ENCODE data around the gene MLST8. TPM values are rescaled to one million over a fixed set of nuclear protein-coding genes. Genes with fewer than 3 reads are reported as not detected.

MLST8 gene
- total and polyA plus RNA-seq, 2 of the 8 experiments (the other 6 are each of a cell fraction or from before 2014, with no cell fraction given) = 67.6 to 321 TPM

DNA sequence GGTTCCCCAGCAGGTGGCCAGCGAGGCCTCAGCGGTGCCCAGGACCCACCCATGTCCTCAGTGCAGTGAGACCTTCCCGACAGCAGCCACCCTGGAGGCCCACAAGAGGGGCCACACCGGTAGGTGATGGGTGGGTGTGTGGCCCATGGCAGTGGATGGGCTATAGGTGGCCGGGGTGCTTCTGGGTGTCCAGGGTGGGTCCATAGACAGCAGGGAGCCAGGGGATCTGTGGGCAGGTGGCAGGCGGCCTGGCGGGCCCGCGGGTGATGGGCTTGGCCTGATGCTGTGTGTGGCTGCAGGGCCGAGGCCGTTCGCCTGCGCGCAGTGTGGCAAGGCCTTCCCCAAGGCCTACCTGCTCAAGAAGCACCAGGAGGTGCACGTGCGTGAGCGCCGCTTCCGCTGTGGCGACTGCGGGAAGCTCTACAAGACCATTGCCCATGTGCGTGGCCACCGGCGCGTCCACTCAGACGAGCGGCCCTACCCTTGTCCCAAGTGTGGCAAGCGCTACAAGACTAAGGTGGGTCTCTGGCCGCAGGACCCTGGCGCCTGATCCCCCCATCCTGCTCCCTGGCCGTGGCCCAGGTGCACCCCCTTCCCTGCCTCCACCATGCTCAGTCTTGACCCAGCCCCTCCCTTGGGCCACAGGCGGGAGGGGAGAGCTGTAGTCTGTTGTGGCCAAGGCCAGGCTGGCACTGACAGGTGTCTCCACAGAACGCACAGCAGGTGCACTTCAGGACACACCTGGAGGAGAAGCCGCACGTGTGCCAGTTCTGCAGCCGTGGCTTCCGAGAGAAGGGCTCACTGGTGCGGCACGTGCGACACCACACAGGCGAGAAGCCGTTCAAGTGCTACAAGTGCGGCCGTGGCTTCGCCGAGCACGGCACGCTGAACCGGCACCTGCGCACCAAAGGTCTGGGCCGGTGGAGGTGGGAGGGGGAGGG is 28.9 kb downstream of the MLST8 start (continued):
- TF ChIP-seq SRF (IDR thresholded peaks at IDR 0.05; ENCODE audit: low read depth, low read length) (no peak), EGR1 (IDR thresholded peaks at IDR 0.05; ENCODE audit: borderline replicate concordance, low read depth, low read length) (no peak), HDAC6 (IDR thresholded peaks at IDR 0.05; ENCODE audit: low read depth, low read length) (no peak), POU5F1 (IDR thresholded peaks at IDR 0.05; ENCODE audit: low read depth, low read length) (no peak), MAFK (IDR thresholded peaks at IDR 0.05; ENCODE audit: low read depth, low read length) (no peak), TAF7 (optimal IDR thresholded peaks at IDR 0.05; ENCODE audit: borderline replicate concordance, low read depth, low read length) (no peak), SAP30 (IDR thresholded peaks at IDR 0.05; ENCODE audit: insufficient read depth, insufficient replicate concordance, low read length) (no peak), ZNF274 (IDR thresholded peaks at IDR 0.05; ENCODE audit: borderline replicate concordance, extremely low read depth, low read length) (no peak)
- TF ChIP-seq, protein P1, sequence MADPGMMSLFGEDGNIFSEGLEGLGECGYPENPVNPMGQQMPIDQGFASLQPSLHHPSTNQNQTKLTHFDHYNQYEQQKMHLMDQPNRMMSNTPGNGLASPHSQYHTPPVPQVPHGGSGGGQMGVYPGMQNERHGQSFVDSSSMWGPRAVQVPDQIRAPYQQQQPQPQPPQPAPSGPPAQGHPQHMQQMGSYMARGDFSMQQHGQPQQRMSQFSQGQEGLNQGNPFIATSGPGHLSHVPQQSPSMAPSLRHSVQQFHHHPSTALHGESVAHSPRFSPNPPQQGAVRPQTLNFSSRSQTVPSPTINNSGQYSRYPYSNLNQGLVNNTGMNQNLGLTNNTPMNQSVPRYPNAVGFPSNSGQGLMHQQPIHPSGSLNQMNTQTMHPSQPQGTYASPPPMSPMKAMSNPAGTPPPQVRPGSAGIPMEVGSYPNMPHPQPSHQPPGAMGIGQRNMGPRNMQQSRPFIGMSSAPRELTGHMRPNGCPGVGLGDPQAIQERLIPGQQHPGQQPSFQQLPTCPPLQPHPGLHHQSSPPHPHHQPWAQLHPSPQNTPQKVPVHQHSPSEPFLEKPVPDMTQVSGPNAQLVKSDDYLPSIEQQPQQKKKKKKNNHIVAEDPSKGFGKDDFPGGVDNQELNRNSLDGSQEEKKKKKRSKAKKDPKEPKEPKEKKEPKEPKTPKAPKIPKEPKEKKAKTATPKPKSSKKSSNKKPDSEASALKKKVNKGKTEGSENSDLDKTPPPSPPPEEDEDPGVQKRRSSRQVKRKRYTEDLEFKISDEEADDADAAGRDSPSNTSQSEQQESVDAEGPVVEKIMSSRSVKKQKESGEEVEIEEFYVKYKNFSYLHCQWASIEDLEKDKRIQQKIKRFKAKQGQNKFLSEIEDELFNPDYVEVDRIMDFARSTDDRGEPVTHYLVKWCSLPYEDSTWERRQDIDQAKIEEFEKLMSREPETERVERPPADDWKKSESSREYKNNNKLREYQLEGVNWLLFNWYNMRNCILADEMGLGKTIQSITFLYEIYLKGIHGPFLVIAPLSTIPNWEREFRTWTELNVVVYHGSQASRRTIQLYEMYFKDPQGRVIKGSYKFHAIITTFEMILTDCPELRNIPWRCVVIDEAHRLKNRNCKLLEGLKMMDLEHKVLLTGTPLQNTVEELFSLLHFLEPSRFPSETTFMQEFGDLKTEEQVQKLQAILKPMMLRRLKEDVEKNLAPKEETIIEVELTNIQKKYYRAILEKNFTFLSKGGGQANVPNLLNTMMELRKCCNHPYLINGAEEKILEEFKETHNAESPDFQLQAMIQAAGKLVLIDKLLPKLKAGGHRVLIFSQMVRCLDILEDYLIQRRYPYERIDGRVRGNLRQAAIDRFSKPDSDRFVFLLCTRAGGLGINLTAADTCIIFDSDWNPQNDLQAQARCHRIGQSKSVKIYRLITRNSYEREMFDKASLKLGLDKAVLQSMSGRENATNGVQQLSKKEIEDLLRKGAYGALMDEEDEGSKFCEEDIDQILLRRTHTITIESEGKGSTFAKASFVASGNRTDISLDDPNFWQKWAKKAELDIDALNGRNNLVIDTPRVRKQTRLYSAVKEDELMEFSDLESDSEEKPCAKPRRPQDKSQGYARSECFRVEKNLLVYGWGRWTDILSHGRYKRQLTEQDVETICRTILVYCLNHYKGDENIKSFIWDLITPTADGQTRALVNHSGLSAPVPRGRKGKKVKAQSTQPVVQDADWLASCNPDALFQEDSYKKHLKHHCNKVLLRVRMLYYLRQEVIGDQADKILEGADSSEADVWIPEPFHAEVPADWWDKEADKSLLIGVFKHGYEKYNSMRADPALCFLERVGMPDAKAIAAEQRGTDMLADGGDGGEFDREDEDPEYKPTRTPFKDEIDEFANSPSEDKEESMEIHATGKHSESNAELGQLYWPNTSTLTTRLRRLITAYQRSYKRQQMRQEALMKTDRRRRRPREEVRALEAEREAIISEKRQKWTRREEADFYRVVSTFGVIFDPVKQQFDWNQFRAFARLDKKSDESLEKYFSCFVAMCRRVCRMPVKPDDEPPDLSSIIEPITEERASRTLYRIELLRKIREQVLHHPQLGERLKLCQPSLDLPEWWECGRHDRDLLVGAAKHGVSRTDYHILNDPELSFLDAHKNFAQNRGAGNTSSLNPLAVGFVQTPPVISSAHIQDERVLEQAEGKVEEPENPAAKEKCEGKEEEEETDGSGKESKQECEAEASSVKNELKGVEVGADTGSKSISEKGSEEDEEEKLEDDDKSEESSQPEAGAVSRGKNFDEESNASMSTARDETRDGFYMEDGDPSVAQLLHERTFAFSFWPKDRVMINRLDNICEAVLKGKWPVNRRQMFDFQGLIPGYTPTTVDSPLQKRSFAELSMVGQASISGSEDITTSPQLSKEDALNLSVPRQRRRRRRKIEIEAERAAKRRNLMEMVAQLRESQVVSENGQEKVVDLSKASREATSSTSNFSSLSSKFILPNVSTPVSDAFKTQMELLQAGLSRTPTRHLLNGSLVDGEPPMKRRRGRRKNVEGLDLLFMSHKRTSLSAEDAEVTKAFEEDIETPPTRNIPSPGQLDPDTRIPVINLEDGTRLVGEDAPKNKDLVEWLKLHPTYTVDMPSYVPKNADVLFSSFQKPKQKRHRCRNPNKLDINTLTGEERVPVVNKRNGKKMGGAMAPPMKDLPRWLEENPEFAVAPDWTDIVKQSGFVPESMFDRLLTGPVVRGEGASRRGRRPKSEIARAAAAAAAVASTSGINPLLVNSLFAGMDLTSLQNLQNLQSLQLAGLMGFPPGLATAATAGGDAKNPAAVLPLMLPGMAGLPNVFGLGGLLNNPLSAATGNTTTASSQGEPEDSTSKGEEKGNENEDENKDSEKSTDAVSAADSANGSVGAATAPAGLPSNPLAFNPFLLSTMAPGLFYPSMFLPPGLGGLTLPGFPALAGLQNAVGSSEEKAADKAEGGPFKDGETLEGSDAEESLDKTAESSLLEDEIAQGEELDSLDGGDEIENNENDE (IDR thresholded peaks at IDR 0.05; ENCODE audit: insufficient replicate concordance, low read length) = no peak

Data from H1 (cell line).